Peyer's patch (tissue), 4 donors: ENCODE measurements around the gene VGLL3.

Experiments
- POLR2A ChIP-seq, 2 donors: fragments of 450-650 bp; IDR thresholded peaks; one replicate each; pipeline ENCODE4 v1.5.1; 2017; ENCODE audit warnings: antibody characterized with exemption in 2 of 2, mild to moderate bottlenecking in 2 of 2, moderate library complexity in 2 of 2
- TF ChIP-seq, protein P1 (sequence below), 6 experiments: fragments of 450-650 bp in 4 of 6; fragments of 200-600 bp in 2 of 6; sonication (generic) in 1 of 6; IDR thresholded peaks; one replicate each; pipeline ENCODE4 v1.5.1; 2017 to 2019; ENCODE audit warnings: antibody characterized with exemption in 6 of 6, mild to moderate bottlenecking in 3 of 6, moderate library complexity in 1 of 6

DNA sequence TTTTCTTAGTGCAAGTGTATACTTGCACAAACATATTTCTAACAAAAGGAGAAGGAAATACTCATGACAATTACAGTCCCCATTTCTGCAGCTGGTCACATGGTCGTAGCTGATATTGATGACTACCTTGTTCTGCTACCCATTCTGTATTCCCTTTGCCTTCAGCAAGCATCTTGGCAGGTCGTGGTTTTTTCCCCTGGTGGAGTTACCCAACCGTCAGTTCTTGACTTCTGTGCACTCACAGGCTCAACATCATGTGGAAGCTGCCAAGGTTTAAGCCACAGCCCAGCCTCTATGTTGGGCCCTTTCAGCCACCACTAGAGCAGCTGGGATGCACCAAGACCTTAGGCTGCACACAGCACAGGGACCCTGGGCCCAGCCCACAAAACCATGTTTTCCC lies 56.1 kb downstream of the VGLL3 start:
- TF ChIP-seq, protein P1, sequence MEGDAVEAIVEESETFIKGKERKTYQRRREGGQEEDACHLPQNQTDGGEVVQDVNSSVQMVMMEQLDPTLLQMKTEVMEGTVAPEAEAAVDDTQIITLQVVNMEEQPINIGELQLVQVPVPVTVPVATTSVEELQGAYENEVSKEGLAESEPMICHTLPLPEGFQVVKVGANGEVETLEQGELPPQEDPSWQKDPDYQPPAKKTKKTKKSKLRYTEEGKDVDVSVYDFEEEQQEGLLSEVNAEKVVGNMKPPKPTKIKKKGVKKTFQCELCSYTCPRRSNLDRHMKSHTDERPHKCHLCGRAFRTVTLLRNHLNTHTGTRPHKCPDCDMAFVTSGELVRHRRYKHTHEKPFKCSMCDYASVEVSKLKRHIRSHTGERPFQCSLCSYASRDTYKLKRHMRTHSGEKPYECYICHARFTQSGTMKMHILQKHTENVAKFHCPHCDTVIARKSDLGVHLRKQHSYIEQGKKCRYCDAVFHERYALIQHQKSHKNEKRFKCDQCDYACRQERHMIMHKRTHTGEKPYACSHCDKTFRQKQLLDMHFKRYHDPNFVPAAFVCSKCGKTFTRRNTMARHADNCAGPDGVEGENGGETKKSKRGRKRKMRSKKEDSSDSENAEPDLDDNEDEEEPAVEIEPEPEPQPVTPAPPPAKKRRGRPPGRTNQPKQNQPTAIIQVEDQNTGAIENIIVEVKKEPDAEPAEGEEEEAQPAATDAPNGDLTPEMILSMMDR (IDR thresholded peaks at IDR 0.05), result no peak
- TF ChIP-seq POLR2A (IDR thresholded peaks at IDR 0.05), result no peak
